ENCODE measurements around the gene TACR2.

DNA sequence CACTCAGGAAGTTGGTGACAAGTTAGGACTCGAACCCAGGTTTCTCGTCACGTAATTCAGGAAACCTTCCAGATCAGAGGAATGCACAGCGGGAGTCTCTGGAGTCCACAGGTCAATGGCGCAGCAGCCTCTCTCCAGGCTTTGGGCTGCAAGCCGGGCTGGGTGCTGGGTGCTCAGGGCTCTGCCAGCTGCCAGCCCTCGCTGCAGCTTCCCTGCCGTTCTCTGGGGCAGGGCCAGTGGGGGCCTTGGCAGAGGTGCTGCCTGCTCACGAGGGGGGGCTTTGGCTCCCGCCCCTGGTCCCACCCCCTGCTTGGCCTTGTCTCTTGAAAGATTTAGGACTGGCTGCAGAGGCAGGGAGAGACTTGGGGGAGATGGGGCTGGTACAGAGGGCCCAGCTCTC lies at the start of gene TACR2:
- TF ChIP-seq, protein P1, sequence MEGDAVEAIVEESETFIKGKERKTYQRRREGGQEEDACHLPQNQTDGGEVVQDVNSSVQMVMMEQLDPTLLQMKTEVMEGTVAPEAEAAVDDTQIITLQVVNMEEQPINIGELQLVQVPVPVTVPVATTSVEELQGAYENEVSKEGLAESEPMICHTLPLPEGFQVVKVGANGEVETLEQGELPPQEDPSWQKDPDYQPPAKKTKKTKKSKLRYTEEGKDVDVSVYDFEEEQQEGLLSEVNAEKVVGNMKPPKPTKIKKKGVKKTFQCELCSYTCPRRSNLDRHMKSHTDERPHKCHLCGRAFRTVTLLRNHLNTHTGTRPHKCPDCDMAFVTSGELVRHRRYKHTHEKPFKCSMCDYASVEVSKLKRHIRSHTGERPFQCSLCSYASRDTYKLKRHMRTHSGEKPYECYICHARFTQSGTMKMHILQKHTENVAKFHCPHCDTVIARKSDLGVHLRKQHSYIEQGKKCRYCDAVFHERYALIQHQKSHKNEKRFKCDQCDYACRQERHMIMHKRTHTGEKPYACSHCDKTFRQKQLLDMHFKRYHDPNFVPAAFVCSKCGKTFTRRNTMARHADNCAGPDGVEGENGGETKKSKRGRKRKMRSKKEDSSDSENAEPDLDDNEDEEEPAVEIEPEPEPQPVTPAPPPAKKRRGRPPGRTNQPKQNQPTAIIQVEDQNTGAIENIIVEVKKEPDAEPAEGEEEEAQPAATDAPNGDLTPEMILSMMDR (IDR thresholded peaks at IDR 0.05), result no peak
- TF ChIP-seq BHLHE40 (IDR thresholded peaks at IDR 0.05; ENCODE audit: low read depth, low read length), result no peak
